Spleen (tissue), 11 donors: ENCODE measurements around the gene AK8. TPM values are rescaled to one million over a fixed set of nuclear protein-coding genes. Genes with fewer than 3 reads are reported as not detected.
A peak's percentile ranks its signal among the peaks of the same experiment; 100 is the strongest.
"Not testable (repeated sequence)": the region's sequence is repeated elsewhere in the genome, so short reads cannot be mapped to it uniquely, and the experiment has no call there.

Experiments
- DNase-seq: peaks from one replicate; pipeline ENCODE4 v3.0.0-alpha.2; 2020
- H3K27ac ChIP-seq, 8 donors: fragments of 200-600 bp; sonication (generic) in 7 of 8; 1 replicate in 4 of 8; 2 replicates in 4 of 8; pipeline versions ENCODE4 v1.5.0 to v1.8.0; 2016 to 2021; ENCODE audit warnings: inconsistent platforms in 4 of 8, mild to moderate bottlenecking in 4 of 8, moderate library complexity in 1 of 8
- H3K27me3 ChIP-seq, 7 donors: fragments of 200-600 bp; sonication (generic) in 6 of 7; replicated peaks in 1 of 7; 1 replicate in 4 of 7; 2 replicates in 3 of 7; pipeline versions ENCODE4 v1.5.0 to v1.8.0; 2016 to 2021; ENCODE audit warnings: inconsistent platforms in 3 of 7, mild to moderate bottlenecking in 1 of 7
- H3K36me3 ChIP-seq, 6 donors: fragments of 200-600 bp; sonication (generic) in 5 of 6; 1 replicate in 4 of 6; 2 replicates in 2 of 6; pipeline versions ENCODE4 v1.5.0 to v1.8.0; 2016 to 2021; ENCODE audit warnings: inconsistent platforms in 2 of 6
- H3K4me1 ChIP-seq, 6 donors: fragments of 200-600 bp; sonication (generic) in 5 of 6; 1 replicate in 3 of 6; 2 replicates in 3 of 6; pipeline versions ENCODE4 v1.5.0 to v1.8.0; 2016 to 2021; ENCODE audit warnings: inconsistent platforms in 3 of 6
- H3K4me3 ChIP-seq, 8 donors: fragments of 200-600 bp; sonication (generic) in 7 of 8; 1 replicate in 4 of 8; 2 replicates in 4 of 8; pipeline versions ENCODE4 v1.5.0 to v1.8.0; 2016 to 2021; ENCODE audit warnings: inconsistent platforms in 4 of 8, mild to moderate bottlenecking in 4 of 8, moderate library complexity in 2 of 8
- H3K9me3 ChIP-seq, 8 donors: fragments of 200-600 bp; sonication (generic) in 7 of 8; 1 replicate in 4 of 8; 2 replicates in 4 of 8; pipeline versions ENCODE4 v1.5.0 to v1.8.0; 2016 to 2021; ENCODE audit warnings: inconsistent platforms in 4 of 8
- CTCF ChIP-seq, 11 experiments: fragments of 200-600 bp in 7 of 11; fragments of 450-650 bp in 4 of 11; sonication (generic) in 4 of 11; IDR thresholded peaks in 8 of 11; conservative IDR thresholded peaks in 3 of 11; 1 replicate in 7 of 11; 2 replicates in 4 of 11; pipeline versions ENCODE4 v1.4.0 to v1.8.0; 2016 to 2021; ENCODE audit warnings: antibody characterized with exemption in 11 of 11, inconsistent platforms in 4 of 11, mild to moderate bottlenecking in 1 of 11
- POLR2A ChIP-seq, 3 donors: fragments of 450-650 bp; IDR thresholded peaks; one replicate each; pipeline ENCODE4 v1.5.1; 2017; ENCODE audit warnings: antibody characterized with exemption in 3 of 3, mild to moderate bottlenecking in 1 of 3
- POLR2AphosphoS5 ChIP-seq, 3 donors: sonication (generic); formaldehyde crosslinking; IDR thresholded peaks; one replicate each; pipeline ENCODE4 v1.5.1; 2017; ENCODE audit warnings: antibody characterized with exemption in 3 of 3
- WGBS, 5 donors: extraction: QIAGEN DNeasy Blood & Tissue Kit in 3 of 5; methylation state at CpG; one replicate each; pipeline versions ENCODE4 v1.1.5 to v1.1.7; 2013 to 2018; 5-methylcytosine and 5-hydroxymethylcytosine counted together
- intact Hi-C: fragments of 100-400 bp; cut with DNase I; formaldehyde crosslinking; loops from one replicate; pipeline ENCODE4 v1.15.0; 2023; ENCODE audit warnings: low total_unique reads
- polyA plus RNA-seq, 3 donors: library from polyadenylated mRNA; stranded (reverse); fragments of 200-250 nt; gene quantifications; one replicate each; pipeline ENCODE4 v1.2.1, GENCODE V29; 2013
- total RNA-seq, 7 donors: library from RNA; depleted of rRNA in 3 of 7; stranded (reverse); fragments of >200 nt in 3 of 7; fragmentation: NEBNext Ultra II Directional in 4 of 7; extraction: Animal tissue kit (Norgen Biotek cat#: 25700) in 4 of 7; gene quantifications; one replicate each; pipeline versions ENCODE4 v1.1.0 to v1.2.1, GENCODE V29; 2016 to 2021
- donor health status: healthy with polysubstance abuse.
- donor health status: DM: no; HTN: no; CAD: no; lungs with moderate emphysema.
- donor health status: DM: no; HTN: no; CAD: no.
- donor health status: Bipolar disorder and iron deficiency.
- donor health status: healthy.
- donor health status: DM: no; HTN: no; CAD: no.
- donor health status: DM: yes; HTN: yes; CAD: no.

AK8 gene
- total and polyA plus RNA-seq, 10 donors = 0.22 to 1.8 (median 0.93) TPM

GRCh38 chr9:132721661-132722060, 156.4 kb downstream of the AK8 start:
- DNase-seq = peak; percentile 31

GRCh38 chr9:132718381-132718928, 159.6 kb downstream of the AK8 start:
- intact Hi-C loops, H3K36me3 ChIP-seq, H3K4me1 ChIP-seq, H3K4me3 ChIP-seq, H3K27ac ChIP-seq, H3K9me3 ChIP-seq: not testable (repeated sequence)
- WGBS, 5 donors = 51 to 58% (median 56%) methylated on average over 8 of the region's 8 CpGs
- peaks cover 0 to 63% (median 0%) of the 10 kb centered on the region in 7 donors for H3K27me3 ChIP-seq
- peak; percentile 2 for DNase-seq

More at GRCh38 chr9:132721661-132722060, 156.4 kb downstream of the AK8 start:
- Histone ChIP-seq H3K9me3 (no peaks in the 10 kb centered on the region), H3K27ac (no peak overlapping the region), H3K4me1 (no peaks in the 10 kb centered on the region), H3K27me3 (peaks cover 0 to 61% (median 0%) of the 10 kb centered on the region in 7 donors), H3K4me3 (no peak overlapping the region), H3K36me3 (no peaks in the 10 kb centered on the region)
- 79 to 95% (median 92%) methylated on average over 8 to 12 of the region's 12 CpGs for WGBS, 5 donors
- intact Hi-C loops = no loop called here
- TF ChIP-seq POLR2AphosphoS5 (IDR thresholded peaks at IDR 0.05) (no peak), POLR2A (IDR thresholded peaks at IDR 0.05) (no peak), CTCF (IDR thresholded peaks at IDR 0.05 in 8 of 11, conservative IDR thresholded peaks at IDR 0.05 in 3 of 11) (no peak)

GRCh38 chr9:132717326-132717945, 160.6 kb downstream of the AK8 start:
- H3K4me1 ChIP-seq = no peaks in the 10 kb centered on the region
- no peak for TF ChIP-seq POLR2AphosphoS5 (IDR thresholded peaks at IDR 0.05)
- no peak for TF ChIP-seq POLR2A (IDR thresholded peaks at IDR 0.05)
- TF ChIP-seq CTCF (IDR thresholded peaks at IDR 0.05 in 8 of 11, conservative IDR thresholded peaks at IDR 0.05 in 3 of 11) = no peak
- 63 to 72% (median 65%) methylated on average over 13 of the region's 13 CpGs for WGBS, 5 donors
- peak; percentile 42 for DNase-seq
- H3K4me3 ChIP-seq = no peak overlapping the region
- intact Hi-C loops = no loop called here
- H3K27me3 ChIP-seq = peaks cover 0 to 57% (median 0%) of the 10 kb centered on the region in 7 donors
- no peak overlapping the region for H3K27ac ChIP-seq
- H3K9me3 ChIP-seq = no peaks in the 10 kb centered on the region
- H3K36me3 ChIP-seq = no peaks in the 10 kb centered on the region

- DNase-seq = peak; percentile 2
- H3K27ac ChIP-seq = no peak overlapping the region
- H3K36me3 ChIP-seq = no peaks in the 10 kb centered on the region
- 79 to 95% (median 90%) methylated on average over 4 of the region's 4 CpGs for WGBS, 5 donors
- H3K27me3 ChIP-seq = peaks cover 0 to 48% (median 0%) of the 10 kb centered on the region in 7 donors
- intact Hi-C loops = no loop called here
- TF ChIP-seq CTCF (IDR thresholded peaks at IDR 0.05 in 8 of 11, conservative IDR thresholded peaks at IDR 0.05 in 3 of 11) (no peak), POLR2A (IDR thresholded peaks at IDR 0.05) (no peak)
- H3K9me3 ChIP-seq = no peaks in the 10 kb centered on the region
- no peaks in the 10 kb centered on the region for H3K4me1 ChIP-seq
- no peak overlapping the region for H3K4me3 ChIP-seq
Measured at GRCh38 chr9:132716007-132716406, 162.1 kb downstream of the AK8 start.
